PC-3 (cell line): Measurements from ENCODE around the gene PSMB2. TPM values are rescaled to one million over a fixed set of nuclear protein-coding genes. Genes with fewer than 3 reads are reported as not detected.
A peak's percentile ranks its signal among the peaks of the same experiment; 100 is the strongest.

Source experiments
- ATAC-seq: fragments of 200-7000 bp; cut with Tn5 transposase; 2 replicates; pipeline ENCODE4 v1.9.1; 2020; ENCODE audit warnings: mild to moderate bottlenecking, moderate library complexity
- BruUV-seq: library from RNA; stranded (reverse); fragments of 400-500 nt; replicated peaks from 2 replicates; lab custom pipeline; 2021; lab: Mats Ljungman, UMichigan
- CTCF ChIA-PET: fragments of 300-600 bp; sonication (Branson Sonifier 250); formaldehyde crosslinking; loops from one replicate; lab custom pipeline; 2022; ENCODE audit warnings: antibody characterized with exemption; lab: Charles Lee
- POLR2A ChIA-PET: fragments of 300-600 bp; sonication (Branson Sonifier 250); formaldehyde crosslinking; loops from one replicate; lab custom pipeline; 2022; ENCODE audit warnings: antibody characterized with exemption; ENCODE audit not compliant: unreplicated experiment; lab: Charles Lee
- DNase-seq: peaks from one replicate; pipeline ENCODE4 v3.0.0-alpha.2; 2015
- H2AFZ ChIP-seq: fragments of 300-600 bp; sonication (generic); 2 replicates; pipeline ENCODE4 v1.6.0; 2016; ENCODE audit warnings: antibody characterized with exemption, low read length
- H3F3A ChIP-seq: fragments of 300-600 bp; sonication (generic); one replicate; pipeline ENCODE4 v1.6.0; 2017; ENCODE audit warnings: antibody characterized with exemption, low read length, control low read depth, mild to moderate bottlenecking; ENCODE audit not compliant: unreplicated experiment
- H3K27ac ChIP-seq: fragments of 300-600 bp; sonication (generic); 2 replicates; pipeline ENCODE4 v1.5.1; 2016; ENCODE audit warnings: mild to moderate bottlenecking, low read length
- H3K27me3 ChIP-seq: fragments of 300-600 bp; sonication (generic); 2 replicates; pipeline ENCODE4 v1.6.1; 2016; ENCODE audit warnings: low read length, mixed read lengths
- H3K36me3 ChIP-seq: fragments of 300-600 bp; sonication (generic); 2 replicates; pipeline ENCODE4 v1.6.1; 2016; ENCODE audit warnings: low read depth, mixed run types, low read length, mixed read lengths
- H3K4me1 ChIP-seq: fragments of 300-600 bp; sonication (generic); 2 replicates; pipeline ENCODE4 v1.5.1; 2016; ENCODE audit warnings: low read length; ENCODE audit not compliant: insufficient read depth
- H3K4me2 ChIP-seq: fragments of 300-600 bp; sonication (generic); 2 replicates; pipeline ENCODE4 v1.6.0; 2016; ENCODE audit warnings: low read length
- H3K4me3 ChIP-seq: fragments of 300-600 bp; sonication (generic); 2 replicates; pipeline ENCODE4 v1.5.1; 2016; ENCODE audit warnings: mild to moderate bottlenecking, low read length, mixed read lengths
- H3K79me2 ChIP-seq: fragments of 300-600 bp; sonication (generic); 2 replicates; pipeline ENCODE4 v1.6.1; 2017; ENCODE audit warnings: low read length, mixed read lengths
- H3K9ac ChIP-seq: fragments of 300-600 bp; sonication (generic); 2 replicates; pipeline ENCODE4 v1.6.0; 2016; ENCODE audit warnings: mild to moderate bottlenecking, low read length
- H3K9me2 ChIP-seq: fragments of 300-600 bp; sonication (generic); replicated peaks from 2 replicates; pipeline ENCODE4 v1.6.1; 2016; ENCODE audit warnings: mixed run types, low read length, mixed read lengths
- H3K9me3 ChIP-seq: fragments of 300-600 bp; sonication (generic); 2 replicates; pipeline ENCODE4 v1.6.1; 2016; ENCODE audit warnings: low read length, mixed read lengths
- H4K20me1 ChIP-seq: fragments of 300-600 bp; sonication (generic); 2 replicates; pipeline ENCODE4 v1.6.1; 2016; ENCODE audit warnings: low read length, mixed read lengths
- EZH2 ChIP-seq: fragments of 300-600 bp; sonication (generic); IDR thresholded peaks from one replicate; pipeline ENCODE4 v1.6.1; 2017; ENCODE audit warnings: antibody characterized with exemption, mild to moderate bottlenecking, low read length; ENCODE audit not compliant: unreplicated experiment
- EZH2phosphoT487 ChIP-seq: fragments of 300-600 bp; sonication (generic); IDR thresholded peaks from 2 replicates; pipeline ENCODE4 v1.6.1; 2018; ENCODE audit warnings: mild to moderate bottlenecking, antibody characterized with exemption, low read length, borderline replicate concordance
- intact Hi-C: fragments of 100-400 bp; cut with micrococcal nuclease; formaldehyde crosslinking; loops from 2 replicates; pipeline ENCODE4 v1.9.0; 2023
- total RNA-seq: library from RNA; depleted of rRNA; stranded (reverse); fragments of >200 nt; gene quantifications from 2 replicates; pipeline ENCODE4 v1.2.3, GENCODE V29; 2014
- TF ChIP-seq, protein P1 (sequence below): fragments of 300-600 bp; sonication (generic); conservative IDR thresholded peaks from 2 replicates; pipeline ENCODE4 v1.5.1; 2017; ENCODE audit warnings: antibody characterized with exemption, low read depth, mild to moderate bottlenecking, low read length

The PSMB2 gene
- total RNA-seq, 1 experiment from 2014 or later: 61.2 TPM

DNA sequence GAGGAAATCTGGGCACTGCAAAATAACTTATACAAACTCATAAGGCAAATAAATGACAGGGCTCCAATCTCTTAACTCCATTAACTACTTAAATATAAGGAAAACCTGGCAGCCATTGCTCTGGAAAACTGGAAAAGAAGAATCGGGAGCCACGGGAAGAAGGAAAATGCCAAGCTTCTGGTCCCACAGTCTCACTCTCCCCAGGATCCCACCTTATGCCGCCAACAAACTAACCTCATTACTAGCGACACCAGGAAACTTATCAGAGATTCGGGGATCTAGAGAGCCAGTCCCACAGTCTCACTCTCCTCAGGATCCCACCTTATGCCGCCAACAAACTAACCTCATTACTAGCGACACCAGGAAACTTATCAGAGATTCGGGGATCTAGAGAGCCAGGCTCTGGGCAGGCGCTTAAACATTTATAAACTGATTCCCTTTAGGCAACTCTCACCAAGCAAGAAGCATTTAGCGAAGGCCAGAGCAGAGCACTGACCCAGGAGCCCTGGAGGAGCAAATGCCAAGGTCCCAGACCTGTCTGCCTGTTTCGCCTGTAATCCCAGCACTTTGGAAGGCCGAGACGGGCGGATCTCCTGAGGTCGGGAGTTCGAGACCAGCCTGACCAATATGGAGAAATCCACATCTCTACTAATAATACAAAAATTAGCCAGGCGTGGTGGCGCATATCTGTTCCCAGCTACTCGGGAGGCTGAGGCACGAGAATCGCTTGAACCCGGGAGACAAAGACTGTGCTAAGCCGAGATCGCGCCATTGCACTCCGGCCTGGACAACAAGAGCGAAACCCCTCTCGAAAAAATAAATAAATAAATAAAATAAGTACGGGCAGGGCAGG is 720 bp downstream of the PSMB2 start:
- ChIA-PET POLR2A (no interaction called here), CTCF (interaction anchor here (0.5 kb wide), 1 partner anchor 83 kb away, joined by 3 read pairs; the partner anchor contains the start of gene NCDN)
- Histone ChIP-seq H3K4me2 (peak overlapping the region; percentile 79), H3K9me3 (no peaks in the 10 kb centered on the region), H3K9ac (peak overlapping the region; percentile 96), H2AFZ (peak overlapping the region; percentile 74), H3K79me2 (peaks cover 57% of the 10 kb centered on the region), H3K27me3 (no peaks in the 10 kb centered on the region), H4K20me1 (peaks cover 26% of the 10 kb centered on the region), H3K9me2 (no peaks in the 10 kb centered on the region), H3K27ac (peak overlapping the region; percentile 79), H3F3A (no peaks in the 10 kb centered on the region), H3K36me3 (peaks cover 11% of the 10 kb centered on the region), H3K4me3 (peak overlapping the region; percentile 95), H3K4me1 (peaks cover 25% of the 10 kb centered on the region)
- no peak for ATAC-seq
- TSS peak; percentile 51 for BruUV-seq
- TF ChIP-seq, protein P1, sequence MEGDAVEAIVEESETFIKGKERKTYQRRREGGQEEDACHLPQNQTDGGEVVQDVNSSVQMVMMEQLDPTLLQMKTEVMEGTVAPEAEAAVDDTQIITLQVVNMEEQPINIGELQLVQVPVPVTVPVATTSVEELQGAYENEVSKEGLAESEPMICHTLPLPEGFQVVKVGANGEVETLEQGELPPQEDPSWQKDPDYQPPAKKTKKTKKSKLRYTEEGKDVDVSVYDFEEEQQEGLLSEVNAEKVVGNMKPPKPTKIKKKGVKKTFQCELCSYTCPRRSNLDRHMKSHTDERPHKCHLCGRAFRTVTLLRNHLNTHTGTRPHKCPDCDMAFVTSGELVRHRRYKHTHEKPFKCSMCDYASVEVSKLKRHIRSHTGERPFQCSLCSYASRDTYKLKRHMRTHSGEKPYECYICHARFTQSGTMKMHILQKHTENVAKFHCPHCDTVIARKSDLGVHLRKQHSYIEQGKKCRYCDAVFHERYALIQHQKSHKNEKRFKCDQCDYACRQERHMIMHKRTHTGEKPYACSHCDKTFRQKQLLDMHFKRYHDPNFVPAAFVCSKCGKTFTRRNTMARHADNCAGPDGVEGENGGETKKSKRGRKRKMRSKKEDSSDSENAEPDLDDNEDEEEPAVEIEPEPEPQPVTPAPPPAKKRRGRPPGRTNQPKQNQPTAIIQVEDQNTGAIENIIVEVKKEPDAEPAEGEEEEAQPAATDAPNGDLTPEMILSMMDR: no peak
- no peak for TF ChIP-seq EZH2
- no peak for TF ChIP-seq EZH2phosphoT487
- peak; percentile 10 for DNase-seq
- intact Hi-C loops: loop anchor here (5.0 kb wide), 2 partner anchors 77 to 132 kb away; partner anchors contain the start of gene C1orf216

DNA sequence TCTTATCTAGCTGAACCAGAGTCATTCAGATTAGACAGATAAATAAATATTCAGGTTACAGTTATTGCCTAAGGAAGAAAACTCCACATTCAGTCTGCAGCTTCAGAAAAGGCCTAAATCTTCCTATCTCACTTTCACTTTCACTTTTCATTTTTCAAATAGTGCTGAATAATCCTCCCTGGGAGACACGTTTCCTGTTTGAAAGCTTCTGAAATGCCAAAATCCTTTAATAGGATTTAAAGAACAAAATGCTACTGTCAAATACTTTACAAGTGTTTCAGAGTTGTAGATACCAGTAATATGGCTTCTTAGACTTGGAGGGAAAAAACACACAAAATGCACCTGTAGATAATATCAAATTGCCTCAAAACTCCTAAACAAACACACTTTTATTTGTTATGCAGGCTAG is 3.9 kb downstream of the PSMB2 start:
- Histone ChIP-seq H3K4me1 (peaks cover 25% of the 10 kb centered on the region), H4K20me1 (peaks cover 26% of the 10 kb centered on the region), H3K27me3 (no peaks in the 10 kb centered on the region), H3F3A (no peaks in the 10 kb centered on the region), H3K79me2 (peaks cover 84% of the 10 kb centered on the region), H3K9me3 (no peaks in the 10 kb centered on the region), H3K9me2 (no peaks in the 10 kb centered on the region), H3K27ac (peak overlapping the region; percentile 83), H3K36me3 (peaks cover 30% of the 10 kb centered on the region), H2AFZ (no peak overlapping the region), H3K9ac (peak overlapping the region; percentile 73), H3K4me3 (peak overlapping the region; percentile 72), H3K4me2 (peak overlapping the region; percentile 95)
- DNase-seq: peak; percentile 54
- no TSS peak for BruUV-seq
- POLR2A ChIA-PET: no interaction called here
- no peak; the same call in 1 of the 2 replicates for ATAC-seq
- CTCF ChIA-PET: no interaction called here
- intact Hi-C loops: no loop called here
- TF ChIP-seq EZH2phosphoT487 (no peak), EZH2 (no peak)
- TF ChIP-seq, protein P1: no peak

DNA sequence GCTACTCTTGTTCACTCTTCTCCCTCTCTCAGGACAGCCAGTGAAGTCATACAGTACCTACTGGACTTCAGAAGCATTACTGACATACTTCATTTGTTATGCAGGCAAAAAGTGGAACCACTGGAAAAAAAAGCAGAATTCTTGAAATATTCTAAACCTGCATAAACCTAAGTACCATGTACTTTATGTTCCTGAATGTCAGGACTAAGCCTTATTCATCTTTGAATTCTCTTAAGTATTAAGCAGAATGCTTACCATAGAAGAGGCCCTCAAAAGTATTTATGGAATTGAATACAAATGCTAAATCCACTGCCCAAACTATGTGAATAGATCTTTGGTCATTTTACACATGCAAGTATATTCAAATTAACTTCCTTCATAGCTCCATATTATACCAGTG is 7.8 kb downstream of the PSMB2 start:
- H3K36me3 ChIP-seq: peaks cover 63% of the 10 kb centered on the region
- CTCF ChIA-PET: no interaction called here

More for the DNA sequence above, 7.8 kb downstream of the PSMB2 start:
- POLR2A ChIA-PET: no interaction called here
- Histone ChIP-seq H3K79me2 (peaks cover 85% of the 10 kb centered on the region), H3K9ac (no peak overlapping the region), H3F3A (no peaks in the 10 kb centered on the region), H3K4me3 (no peak overlapping the region), H3K9me2 (no peaks in the 10 kb centered on the region), H3K9me3 (no peaks in the 10 kb centered on the region), H3K27ac (no peak overlapping the region), H3K4me1 (peaks cover 17% of the 10 kb centered on the region), H3K4me2 (no peak overlapping the region), H3K27me3 (no peaks in the 10 kb centered on the region), H4K20me1 (peaks cover 18% of the 10 kb centered on the region), H2AFZ (no peak overlapping the region)
- BruUV-seq: no TSS peak
- no peak for TF ChIP-seq EZH2phosphoT487
- TF ChIP-seq, protein P1: no peak
- no peak for TF ChIP-seq EZH2
- DNase-seq (no peak), ATAC-seq (no peak)
- intact Hi-C loops: no loop called here
